ENCODE results near the gene UBL5.

GRCh38 chr19:9872618-9873242 is 45.0 kb downstream of the UBL5 start:
- no peak for TF ChIP-seq ELF4 (IDR thresholded peaks at IDR 0.05)
- TF ChIP-seq CTBP1 (IDR thresholded peaks at IDR 0.05; ENCODE audit: borderline replicate concordance): no peak
- TF ChIP-seq SP1 (IDR thresholded peaks at IDR 0.05): no peak
- no peak for TF ChIP-seq FOXA1 (IDR thresholded peaks at IDR 0.05)
- TF ChIP-seq SUZ12 (IDR thresholded peaks at IDR 0.05): no peak
- no peak for TF ChIP-seq LEF1 (IDR thresholded peaks at IDR 0.05; ENCODE audit: borderline replicate concordance)
- no peak for TF ChIP-seq BHLHE40 (IDR thresholded peaks at IDR 0.05; ENCODE audit: borderline replicate concordance)
- no peak for TF ChIP-seq FOXM1 (IDR thresholded peaks at IDR 0.05; ENCODE audit: borderline replicate concordance)

All from HEK293T (cell line).